Body of pancreas (tissue), 4 donors: ENCODE data around the gene HTRA3.

Experiments used
- CTCF ChIP-seq, 7 experiments: fragments of 450-650 bp in 4 of 7; fragments of 200-600 bp in 3 of 7; sonication (generic) in 3 of 7; IDR thresholded peaks; one replicate each; pipeline ENCODE4 v1.5.1; 2016 to 2019; ENCODE audit warnings: antibody characterized with exemption in 7 of 7
- POLR2A ChIP-seq, 3 donors: fragments of 450-650 bp; IDR thresholded peaks; one replicate each; pipeline ENCODE4 v1.6.1; 2016; ENCODE audit warnings: antibody characterized with exemption in 3 of 3, mild to moderate bottlenecking in 2 of 3

GRCh38 chr4:8344377-8344776, 74.8 kb downstream of the HTRA3 start:
- TF ChIP-seq CTCF (IDR thresholded peaks at IDR 0.05) (no peak), POLR2A (IDR thresholded peaks at IDR 0.05) (no peak)
